Tongue (tissue), 2 donors: ENCODE measurements around the gene CENPA. TPM values are rescaled to one million over a fixed set of nuclear protein-coding genes. Genes with fewer than 3 reads are reported as not detected.

Experiments used
- DNase-seq: peaks from one replicate; pipeline ENCODE4 v3.0.0-alpha.2; 2015
- total RNA-seq: library from RNA; depleted of rRNA; stranded (reverse); fragments of >200 nt; gene quantifications from one replicate; pipeline ENCODE4 v1.2.3, GENCODE V29; 2014

CENPA gene
- total RNA-seq, 1 donor from 2014 or later, result 3.1 TPM

GRCh38 chr2:26763019-26763418 lies 22.8 kb upstream of the CENPA start:
- DNase-seq, result no peak

- peak; percentile 90 for DNase-seq
Measured at GRCh38 chr2:26764078-26764887, 21.6 kb upstream of the CENPA start, which contains the start of gene SLC35F6. Gene SLC35F6, plus strand, starts transcription at chr2:26764284. Its CDS starts 66 bp downstream, at chr2:26764350.

- DNase-seq, result no peak
Measured at GRCh38 chr2:26764906-26765305, 20.9 kb upstream of the CENPA start.

GRCh38 chr2:26765475-26766200 lies 20.2 kb upstream of the CENPA start:
- no peak for DNase-seq

GRCh38 chr2:26767129-26767528 lies 18.7 kb upstream of the CENPA start:
- DNase-seq, result no peak

DNA sequence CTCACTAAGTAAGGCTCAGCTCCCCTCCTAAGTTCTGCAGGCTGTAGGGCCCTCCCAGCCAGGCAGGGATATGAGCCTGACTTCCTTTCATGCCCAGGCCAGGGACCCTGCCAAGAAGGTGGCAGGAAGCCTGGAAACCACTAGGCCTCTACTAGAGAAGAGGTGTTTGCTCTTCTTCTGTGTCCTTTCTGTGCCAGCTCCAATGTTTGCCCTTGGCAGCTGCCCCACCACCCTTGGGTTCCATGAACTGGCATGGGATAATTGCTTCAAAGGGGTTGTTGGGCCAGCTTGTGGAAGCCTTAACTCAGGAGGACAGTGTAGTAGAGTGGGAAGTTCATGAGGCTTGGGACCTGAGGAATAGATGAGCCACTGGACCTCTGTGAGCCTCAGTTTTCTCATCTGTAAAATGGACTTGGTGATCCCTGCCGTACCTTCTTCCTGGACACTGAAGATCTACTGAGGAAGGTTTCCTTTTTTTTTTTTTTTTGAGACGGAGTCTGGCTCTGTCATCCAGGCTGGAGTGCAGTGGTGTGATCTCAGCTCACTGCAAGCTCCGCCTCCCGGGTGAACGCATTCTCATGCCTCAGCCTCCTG lies 17.9 kb upstream of the CENPA start:
- DNase-seq, result no peak

DNA sequence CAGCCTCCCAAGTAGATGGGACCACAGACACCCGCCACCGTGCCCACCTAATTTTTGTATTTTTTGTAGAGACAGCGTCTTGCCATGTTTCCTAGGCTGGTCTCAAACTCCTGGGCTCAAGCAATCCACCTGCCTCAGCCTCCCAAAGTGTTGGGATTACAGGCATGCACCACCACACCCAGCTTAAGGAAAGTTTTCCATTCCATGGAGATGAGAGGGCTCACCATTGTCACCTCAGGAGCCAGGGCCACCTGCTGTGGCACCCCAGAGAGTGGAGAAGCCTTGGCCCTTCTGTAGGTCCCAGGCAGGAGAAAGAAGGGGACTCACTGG lies 17.1 kb upstream of the CENPA start:
- no peak for DNase-seq

- no peak for DNase-seq
Measured at GRCh38 chr2:26769089-26769761, 16.6 kb upstream of the CENPA start.

GRCh38 chr2:26770986-26771586 lies 14.8 kb upstream of the CENPA start:
- peak; percentile 41 for DNase-seq

DNA sequence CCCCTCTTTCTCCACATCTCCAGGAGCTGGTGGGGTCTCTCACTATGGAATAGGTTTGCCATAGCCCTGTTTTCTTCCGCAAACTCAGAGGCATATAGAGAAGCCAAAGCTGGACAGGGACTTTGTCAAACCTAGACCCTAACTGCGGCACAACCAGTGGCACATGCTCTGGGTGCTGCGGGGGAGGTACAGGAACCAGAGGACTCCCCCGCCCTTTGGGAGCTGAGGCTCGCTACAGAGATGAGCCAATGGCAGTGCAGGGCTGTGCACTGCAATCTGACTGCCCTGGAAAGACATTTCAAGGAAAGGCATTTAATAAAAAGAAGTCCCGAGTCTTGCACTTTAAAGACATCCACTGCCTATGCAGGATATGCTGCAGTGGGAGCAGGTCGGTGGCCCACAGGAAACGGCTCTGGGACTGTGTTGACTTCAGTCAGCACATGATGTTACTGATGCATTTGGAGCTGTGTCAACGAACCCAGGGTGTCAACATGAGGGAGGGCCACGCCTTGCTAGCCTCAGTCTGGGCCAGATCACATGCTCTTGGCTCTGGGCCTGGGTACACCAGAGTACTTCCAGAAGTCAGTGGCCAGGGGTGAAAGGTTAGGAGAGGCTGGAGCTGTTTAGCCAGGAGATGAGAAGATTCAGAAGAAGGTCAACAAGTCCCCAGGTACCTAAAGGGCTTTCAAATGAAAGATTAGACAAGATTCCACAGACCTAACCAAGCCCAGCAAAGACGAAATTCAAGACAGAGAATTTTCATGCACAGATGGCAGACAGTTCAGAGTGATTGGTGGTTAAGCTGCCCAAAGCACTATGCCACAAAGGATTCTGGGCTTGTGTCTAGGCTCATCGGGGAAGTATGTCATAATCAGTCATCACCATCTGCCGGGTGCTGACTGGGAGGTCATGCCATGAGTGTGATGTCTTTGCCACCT lies 13.5 kb upstream of the CENPA start:
- DNase-seq, result peak; percentile 61

DNA sequence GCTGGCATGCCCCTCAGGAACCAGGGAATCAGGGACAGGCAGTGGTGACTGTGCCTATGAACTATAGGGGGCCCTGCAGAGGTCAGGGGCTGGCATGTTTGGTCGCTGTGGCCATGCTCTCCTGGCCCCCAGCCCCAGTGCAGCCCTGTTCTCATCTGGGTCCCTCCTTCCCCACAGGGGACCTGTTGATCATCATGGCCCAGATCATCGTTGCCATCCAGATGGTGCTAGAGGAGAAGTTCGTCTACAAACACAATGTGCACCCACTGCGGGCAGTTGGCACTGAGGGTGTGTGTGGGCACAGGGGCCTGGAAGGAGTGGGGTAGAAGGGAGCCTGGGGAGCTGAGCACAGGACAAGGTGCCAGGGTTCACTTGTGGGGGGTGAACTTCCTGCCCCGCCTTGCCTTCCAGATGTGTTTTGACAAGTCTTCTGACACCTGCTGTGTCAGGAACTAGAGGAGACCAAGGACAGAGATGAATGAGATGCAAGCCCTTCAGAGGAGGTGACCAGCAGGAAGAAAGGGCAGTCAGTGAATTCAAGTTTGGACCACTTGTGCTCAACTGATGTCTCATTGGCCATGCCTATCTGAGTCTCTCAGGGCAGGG lies 9.6 kb upstream of the CENPA start:
- no peak for DNase-seq

- DNase-seq, result no peak
Measured at GRCh38 chr2:26778098-26778497, 7.8 kb upstream of the CENPA start.

DNA sequence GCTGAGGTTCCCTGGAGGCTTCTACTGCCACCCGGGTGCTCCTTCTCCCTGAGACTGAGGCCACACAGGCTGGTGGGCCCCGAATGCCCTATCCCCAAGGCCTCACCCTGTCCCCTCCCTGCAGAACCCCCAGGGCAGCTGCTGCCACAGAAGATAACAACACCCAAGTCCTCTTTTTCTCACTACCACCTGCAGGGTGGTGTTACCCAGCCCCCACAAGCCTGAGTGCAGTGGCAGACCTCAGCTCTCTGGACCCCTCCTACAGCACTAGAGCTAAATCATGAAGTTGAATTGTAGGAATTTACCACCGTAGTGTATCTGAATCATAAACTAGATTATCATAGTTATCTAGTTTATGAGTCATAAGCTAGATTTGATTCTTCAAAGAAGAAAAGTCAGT lies 7.3 kb upstream of the CENPA start:
- no peak for DNase-seq

DNA sequence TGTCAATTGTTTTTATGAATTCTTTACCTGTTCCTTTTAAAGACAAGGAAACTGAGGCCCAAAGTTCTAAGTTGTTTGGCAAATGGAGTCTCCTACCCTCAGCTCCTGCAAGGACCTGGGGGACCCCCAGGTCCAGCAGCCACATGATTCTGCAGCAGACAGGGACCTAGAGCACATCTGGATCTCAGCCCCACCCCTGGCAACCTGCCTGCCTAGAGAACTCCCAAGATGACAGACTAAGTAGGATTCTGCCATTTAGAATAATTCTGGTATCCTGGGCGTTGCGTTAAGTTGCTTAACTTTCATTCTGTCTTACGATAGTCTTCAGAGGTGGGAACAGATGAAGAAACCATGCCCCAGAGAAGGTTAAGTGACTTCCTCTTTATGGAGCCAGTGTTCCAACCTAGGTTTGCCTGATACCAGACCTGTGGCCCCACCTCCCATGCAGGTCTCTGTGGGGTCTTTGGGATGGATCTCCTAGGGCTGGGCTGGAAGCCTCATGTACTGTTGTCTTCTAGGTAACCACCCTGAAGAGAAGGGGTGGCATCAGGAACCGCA lies 5.6 kb upstream of the CENPA start:
- no peak for DNase-seq

DNA sequence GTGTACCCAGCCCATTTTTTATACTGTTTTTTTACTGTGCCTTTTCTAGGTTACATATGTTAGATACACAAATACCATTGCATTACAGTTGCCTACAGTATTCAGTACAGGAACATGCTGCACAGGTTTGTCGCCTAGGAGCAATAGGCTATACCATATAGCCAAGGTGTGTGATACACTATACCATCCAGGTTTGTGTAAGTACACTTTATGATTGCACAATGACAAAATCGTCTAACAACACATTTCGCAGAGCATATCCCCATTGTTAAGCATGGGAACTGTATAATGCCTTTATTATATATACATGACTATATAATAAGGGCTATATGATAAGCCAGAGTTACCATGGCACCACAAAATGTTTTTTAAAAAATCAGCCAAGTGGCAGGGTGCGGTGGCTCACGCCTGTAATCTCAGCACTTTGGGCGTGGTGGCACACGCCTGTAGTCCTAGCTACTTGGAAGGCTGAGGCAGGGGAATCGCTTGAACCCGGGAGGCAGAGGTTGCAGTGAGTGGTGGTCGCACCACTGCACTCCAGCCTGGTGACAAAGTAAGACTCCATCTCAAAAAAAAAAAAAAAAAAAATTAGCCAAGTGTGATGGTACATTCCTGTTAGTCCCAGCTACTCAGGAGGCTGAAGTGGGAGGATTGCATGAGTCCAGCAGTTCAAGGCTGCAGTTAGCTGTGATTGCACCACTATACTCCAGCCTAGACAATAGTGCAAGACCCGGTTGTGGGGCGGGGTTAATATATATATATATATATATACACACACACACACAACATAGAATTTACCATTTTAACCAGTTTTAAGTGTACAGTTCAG lies 2.8 kb upstream of the CENPA start:
- DNase-seq, result no peak

DNA sequence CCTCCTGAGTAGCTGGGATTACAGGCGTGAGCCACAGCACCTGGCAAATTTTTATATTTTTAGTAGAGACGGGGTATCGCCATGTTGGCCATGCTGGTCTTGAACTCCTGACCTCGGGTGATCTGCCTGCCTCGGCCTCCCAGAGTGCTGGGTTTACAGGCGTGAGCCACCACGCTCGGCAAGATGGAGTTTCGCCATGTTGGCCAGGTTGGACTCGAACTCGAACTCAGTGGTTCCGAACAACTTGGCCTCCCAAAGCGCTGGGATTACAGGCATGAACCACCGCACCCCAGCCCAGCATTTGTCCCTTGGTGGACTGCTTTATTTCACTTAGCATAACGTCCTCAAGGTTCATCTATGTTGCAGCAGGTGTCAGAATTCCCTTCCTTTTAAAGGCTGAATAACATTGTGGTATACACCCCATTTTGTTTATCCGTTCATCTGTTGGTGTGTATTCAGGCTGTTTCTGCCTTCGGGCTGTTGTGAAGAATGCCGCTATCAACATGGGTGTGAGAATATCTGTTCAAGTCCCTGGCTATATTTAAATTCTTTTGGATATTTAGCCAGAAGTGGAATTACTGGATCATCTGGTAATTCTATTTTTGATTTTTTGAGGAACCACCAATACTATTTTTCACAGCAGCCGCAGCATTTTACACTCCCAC lies 1.2 kb upstream of the CENPA start:
- DNase-seq, result no peak

DNA sequence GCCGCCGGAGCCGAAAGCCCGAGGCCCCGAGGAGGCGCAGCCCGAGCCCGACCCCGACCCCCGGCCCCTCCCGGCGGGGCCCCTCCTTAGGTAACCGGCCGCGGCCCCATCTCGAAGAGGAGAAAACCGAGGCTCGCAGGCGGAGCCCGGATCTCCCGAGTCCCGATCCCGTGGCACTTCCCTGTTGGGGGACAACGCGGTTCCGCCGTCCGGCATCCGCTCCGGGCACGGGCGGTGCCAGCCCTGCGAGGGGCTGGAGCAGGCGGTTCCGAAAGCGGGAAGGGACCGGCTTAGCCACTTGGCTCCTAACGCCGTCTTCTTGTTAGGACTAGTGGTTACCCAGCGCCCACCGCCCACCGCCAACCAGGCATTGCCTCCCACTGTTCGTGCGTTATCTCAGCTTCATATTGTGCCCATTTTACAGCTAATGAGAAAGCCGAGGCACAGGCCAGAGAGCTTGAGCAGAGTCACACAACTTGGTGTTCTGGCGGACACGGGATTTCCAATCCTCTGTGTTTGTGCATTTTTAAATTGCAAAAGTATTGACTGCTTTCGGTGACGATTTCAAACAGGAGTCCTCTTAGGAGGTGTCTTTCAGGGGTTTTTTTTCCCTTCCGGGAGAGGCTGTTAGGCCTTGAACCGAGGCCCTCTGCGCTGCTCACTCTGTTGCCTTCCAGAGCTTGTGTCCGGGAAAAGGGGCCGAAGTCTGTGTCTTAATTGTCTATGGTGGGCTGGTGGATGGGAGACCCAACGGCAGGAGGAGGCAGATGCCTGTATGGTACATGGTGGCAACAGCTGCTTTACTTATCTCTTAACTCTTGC lies 562 bp downstream of the CENPA start:
- no peak for DNase-seq

DNA sequence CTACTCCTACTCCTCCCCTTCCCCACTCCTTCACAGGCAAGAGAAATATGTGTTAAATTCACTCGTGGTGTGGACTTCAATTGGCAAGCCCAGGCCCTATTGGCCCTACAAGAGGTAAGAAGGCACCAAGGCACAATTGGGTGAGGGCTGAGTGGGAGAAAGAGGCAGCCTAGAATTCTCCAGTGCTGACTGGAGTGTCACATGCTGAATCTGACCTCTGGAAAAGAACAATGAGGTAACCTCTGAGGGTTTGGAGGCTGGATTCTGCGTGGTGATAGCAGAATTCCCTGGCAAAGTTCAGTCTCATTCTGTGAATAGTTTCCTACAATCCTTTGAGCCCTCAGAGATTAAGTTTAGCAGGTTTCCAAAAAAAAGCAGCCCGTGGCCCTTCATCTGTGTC lies 6.9 kb downstream of the CENPA start:
- DNase-seq, result no peak
